ENCODE data around the gene GRHL3. TPM values are rescaled to one million over a fixed set of nuclear protein-coding genes. Genes with fewer than 3 reads are reported as not detected.

Gene GRHL3
- total RNA-seq, 3 donors from 2014 or later = 0.65 TPM; not detected in 2

- TF ChIP-seq CTCF (IDR thresholded peaks at IDR 0.05) = no peak
- no peak for ATAC-seq
- no peaks in the 10 kb centered on the region for H3K9me3 ChIP-seq
- no peak overlapping the region for H3K4me3 ChIP-seq
- no peaks in the 10 kb centered on the region for H3K36me3 ChIP-seq (ENCODE audit: low read depth)
- no peaks in the 10 kb centered on the region for H3K4me1 ChIP-seq (ENCODE audit: low read depth)
- intact Hi-C loops (cut with DNase I, micrococcal nuclease) = no loop called here
- DNase-seq = no peak
Measured at GRCh38 chr1:24338447-24338846, 19.3 kb downstream of the GRHL3 start.

GRCh38 chr1:24339996-24340395, 20.8 kb downstream of the GRHL3 start:
- no peak for TF ChIP-seq CTCF (IDR thresholded peaks at IDR 0.05)
- Histone ChIP-seq H3K9me3 (no peaks in the 10 kb centered on the region), H3K36me3 (ENCODE audit: low read depth) (no peaks in the 10 kb centered on the region), H3K4me3 (no peak overlapping the region), H3K4me1 (ENCODE audit: low read depth) (no peaks in the 10 kb centered on the region)
- no peak for DNase-seq
- intact Hi-C loops (cut with DNase I, micrococcal nuclease) = no loop called here
- no peak for ATAC-seq

- no peak for ATAC-seq
- Histone ChIP-seq H3K4me1 (ENCODE audit: low read depth) (no peaks in the 10 kb centered on the region), H3K4me3 (no peak overlapping the region), H3K36me3 (ENCODE audit: low read depth) (no peaks in the 10 kb centered on the region), H3K9me3 (no peaks in the 10 kb centered on the region)
- intact Hi-C loops (cut with DNase I, micrococcal nuclease) = no loop called here
- TF ChIP-seq CTCF (IDR thresholded peaks at IDR 0.05) = no peak
- no peak for DNase-seq
Measured at GRCh38 chr1:24340770-24341169, 21.6 kb downstream of the GRHL3 start.

GRCh38 chr1:24341260-24341659, 22.1 kb downstream of the GRHL3 start:
- intact Hi-C loops (cut with DNase I, micrococcal nuclease) = no loop called here
- Histone ChIP-seq H3K4me1 (ENCODE audit: low read depth) (no peaks in the 10 kb centered on the region), H3K4me3 (no peak overlapping the region), H3K36me3 (ENCODE audit: low read depth) (no peaks in the 10 kb centered on the region), H3K9me3 (no peaks in the 10 kb centered on the region)
- no peak for DNase-seq
- TF ChIP-seq CTCF (IDR thresholded peaks at IDR 0.05) = no peak
- no peak for ATAC-seq

- no peak for TF ChIP-seq CTCF (IDR thresholded peaks at IDR 0.05)
- no peak for DNase-seq
- ATAC-seq = peak; percentile 44
- Histone ChIP-seq H3K4me1 (ENCODE audit: low read depth) (no peaks in the 10 kb centered on the region), H3K36me3 (ENCODE audit: low read depth) (no peaks in the 10 kb centered on the region), H3K9me3 (no peaks in the 10 kb centered on the region), H3K4me3 (no peak overlapping the region)
- intact Hi-C loops (cut with DNase I, micrococcal nuclease) = no loop called here
Measured at GRCh38 chr1:24343412-24344089, 24.4 kb downstream of the GRHL3 start.

Measured in mucosa of descending colon (tissue), 3 donors.